PC-3 (cell line): ENCODE results near the gene RAI14. TPM values are rescaled to one million over a fixed set of nuclear protein-coding genes. Genes with fewer than 3 reads are reported as not detected.

Experiments used
- ATAC-seq: fragments of 200-7000 bp; cut with Tn5 transposase; 2 replicates; pipeline ENCODE4 v1.9.1; 2020; ENCODE audit warnings: mild to moderate bottlenecking, moderate library complexity
- Bru-seq: library from RNA; stranded (reverse); fragments of 400-500 nt; gene quantifications from one replicate; lab custom pipeline; 2021; lab: Mats Ljungman, UMichigan
- BruChase-seq, 2 experiments: library from RNA; stranded (reverse); fragments of 400-500 nt; gene quantifications; one replicate each; lab custom pipeline; 2021; lab: Mats Ljungman, UMichigan
- BruUV-seq: library from RNA; stranded (reverse); fragments of 400-500 nt; replicated peaks from 2 replicates; lab custom pipeline; 2021; lab: Mats Ljungman, UMichigan
- CTCF ChIA-PET: fragments of 300-600 bp; sonication (Branson Sonifier 250); formaldehyde crosslinking; loops from one replicate; lab custom pipeline; 2022; ENCODE audit warnings: antibody characterized with exemption; lab: Charles Lee
- POLR2A ChIA-PET: fragments of 300-600 bp; sonication (Branson Sonifier 250); formaldehyde crosslinking; loops from one replicate; lab custom pipeline; 2022; ENCODE audit warnings: antibody characterized with exemption; ENCODE audit not compliant: unreplicated experiment; lab: Charles Lee
- DNase-seq: peaks from one replicate; pipeline ENCODE4 v3.0.0-alpha.2; 2015
- H2AFZ ChIP-seq: fragments of 300-600 bp; sonication (generic); 2 replicates; pipeline ENCODE4 v1.6.0; 2016; ENCODE audit warnings: antibody characterized with exemption, low read length
- H3F3A ChIP-seq: fragments of 300-600 bp; sonication (generic); one replicate; pipeline ENCODE4 v1.6.0; 2017; ENCODE audit warnings: antibody characterized with exemption, low read length, control low read depth, mild to moderate bottlenecking; ENCODE audit not compliant: unreplicated experiment
- H3K27ac ChIP-seq: fragments of 300-600 bp; sonication (generic); 2 replicates; pipeline ENCODE4 v1.5.1; 2016; ENCODE audit warnings: mild to moderate bottlenecking, low read length
- H3K27me3 ChIP-seq: fragments of 300-600 bp; sonication (generic); 2 replicates; pipeline ENCODE4 v1.6.1; 2016; ENCODE audit warnings: low read length, mixed read lengths
- H3K36me3 ChIP-seq: fragments of 300-600 bp; sonication (generic); 2 replicates; pipeline ENCODE4 v1.6.1; 2016; ENCODE audit warnings: low read depth, mixed run types, low read length, mixed read lengths
- H3K4me1 ChIP-seq: fragments of 300-600 bp; sonication (generic); 2 replicates; pipeline ENCODE4 v1.5.1; 2016; ENCODE audit warnings: low read length; ENCODE audit not compliant: insufficient read depth
- H3K4me2 ChIP-seq: fragments of 300-600 bp; sonication (generic); 2 replicates; pipeline ENCODE4 v1.6.0; 2016; ENCODE audit warnings: low read length
- H3K4me3 ChIP-seq: fragments of 300-600 bp; sonication (generic); 2 replicates; pipeline ENCODE4 v1.5.1; 2016; ENCODE audit warnings: mild to moderate bottlenecking, low read length, mixed read lengths
- H3K79me2 ChIP-seq: fragments of 300-600 bp; sonication (generic); 2 replicates; pipeline ENCODE4 v1.6.1; 2017; ENCODE audit warnings: low read length, mixed read lengths
- H3K9ac ChIP-seq: fragments of 300-600 bp; sonication (generic); 2 replicates; pipeline ENCODE4 v1.6.0; 2016; ENCODE audit warnings: mild to moderate bottlenecking, low read length
- H3K9me2 ChIP-seq: fragments of 300-600 bp; sonication (generic); replicated peaks from 2 replicates; pipeline ENCODE4 v1.6.1; 2016; ENCODE audit warnings: mixed run types, low read length, mixed read lengths
- H3K9me3 ChIP-seq: fragments of 300-600 bp; sonication (generic); 2 replicates; pipeline ENCODE4 v1.6.1; 2016; ENCODE audit warnings: low read length, mixed read lengths
- H4K20me1 ChIP-seq: fragments of 300-600 bp; sonication (generic); 2 replicates; pipeline ENCODE4 v1.6.1; 2016; ENCODE audit warnings: low read length, mixed read lengths
- EZH2 ChIP-seq: fragments of 300-600 bp; sonication (generic); IDR thresholded peaks from one replicate; pipeline ENCODE4 v1.6.1; 2017; ENCODE audit warnings: antibody characterized with exemption, mild to moderate bottlenecking, low read length; ENCODE audit not compliant: unreplicated experiment
- EZH2phosphoT487 ChIP-seq: fragments of 300-600 bp; sonication (generic); IDR thresholded peaks from 2 replicates; pipeline ENCODE4 v1.6.1; 2018; ENCODE audit warnings: mild to moderate bottlenecking, antibody characterized with exemption, low read length, borderline replicate concordance
- intact Hi-C: fragments of 100-400 bp; cut with micrococcal nuclease; formaldehyde crosslinking; loops from 2 replicates; pipeline ENCODE4 v1.9.0; 2023
- long read RNA-seq: library from polyadenylated mRNA; unstranded; transcript quantifications from one replicate; pipeline ENCODE4 v2.0.0, GENCODE V29; 2021; ENCODE audit not compliant: unreplicated experiment
- total RNA-seq: library from RNA; depleted of rRNA; stranded (reverse); fragments of >200 nt; gene quantifications from 2 replicates; pipeline ENCODE4 v1.2.3, GENCODE V29; 2014; rRNA removed
- TF ChIP-seq, protein P1 (sequence below): fragments of 300-600 bp; sonication (generic); conservative IDR thresholded peaks from 2 replicates; pipeline ENCODE4 v1.5.1; 2017; ENCODE audit warnings: antibody characterized with exemption, low read depth, mild to moderate bottlenecking, low read length

RAI14 gene
- total RNA-seq: 54.4 and 73.5 TPM in 2 replicates
- percentile 82 among the genes with signal in this experiment for Bru-seq, nascent RNA
- BruChase-seq, experiment 1, labeled RNA remaining after a 6-hour chase: percentile 72 among the genes with signal in this experiment
- percentile 75 among the genes with signal in this experiment for BruChase-seq, experiment 2, labeled RNA remaining after a 2-hour chase
- long read RNA-seq, full-length matches to known transcripts: 39 of 75 reads
- long read RNA-seq, partial matches to known transcripts: 19 of 75 reads
- long read RNA-seq, other reads (novel, unspliced or antisense): 17 of 75 reads

DNA sequence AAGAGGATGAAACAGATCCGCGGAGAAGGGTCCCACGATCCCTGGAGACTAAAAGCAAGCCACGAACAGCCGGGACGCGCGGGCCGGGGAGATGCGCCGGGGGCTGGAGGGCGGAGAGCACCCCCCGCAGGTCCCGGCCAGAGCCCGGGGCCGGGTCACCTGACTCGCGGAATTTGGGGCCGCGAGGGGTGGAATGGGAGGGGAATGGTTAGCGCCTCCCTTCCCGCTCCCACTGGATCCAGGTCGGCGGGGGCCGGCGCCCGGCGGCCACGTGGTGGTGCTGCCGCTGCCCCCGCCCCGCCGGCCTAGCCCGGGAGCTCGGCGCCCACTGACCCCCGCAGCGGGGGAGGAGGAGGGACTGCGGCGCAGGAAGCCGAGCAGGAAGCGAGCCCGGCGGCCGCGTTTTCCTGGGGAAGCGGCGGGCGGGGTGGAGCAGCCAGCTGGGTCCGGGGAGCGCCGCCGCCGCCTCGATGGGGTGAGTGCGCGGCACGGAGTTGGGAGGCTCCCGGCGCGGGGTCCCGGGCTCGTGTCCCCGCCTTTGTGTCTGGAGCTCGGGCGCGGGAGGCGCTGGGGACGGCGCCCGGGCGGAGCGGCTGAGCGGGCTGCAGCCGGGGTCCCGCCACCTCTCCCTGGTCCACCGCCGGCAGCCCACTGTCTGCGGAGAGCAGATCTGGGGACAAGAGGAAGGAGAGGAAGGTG, at the start of gene RAI14:
RAI14 (plus strand) TSS at position 328 of the 699 bp plus-strand sequence. CDS start 30,592 bp downstream, outside the sequence.
- H3K27me3 ChIP-seq: no peaks in the 10 kb centered on the region
- TF ChIP-seq, protein P1, sequence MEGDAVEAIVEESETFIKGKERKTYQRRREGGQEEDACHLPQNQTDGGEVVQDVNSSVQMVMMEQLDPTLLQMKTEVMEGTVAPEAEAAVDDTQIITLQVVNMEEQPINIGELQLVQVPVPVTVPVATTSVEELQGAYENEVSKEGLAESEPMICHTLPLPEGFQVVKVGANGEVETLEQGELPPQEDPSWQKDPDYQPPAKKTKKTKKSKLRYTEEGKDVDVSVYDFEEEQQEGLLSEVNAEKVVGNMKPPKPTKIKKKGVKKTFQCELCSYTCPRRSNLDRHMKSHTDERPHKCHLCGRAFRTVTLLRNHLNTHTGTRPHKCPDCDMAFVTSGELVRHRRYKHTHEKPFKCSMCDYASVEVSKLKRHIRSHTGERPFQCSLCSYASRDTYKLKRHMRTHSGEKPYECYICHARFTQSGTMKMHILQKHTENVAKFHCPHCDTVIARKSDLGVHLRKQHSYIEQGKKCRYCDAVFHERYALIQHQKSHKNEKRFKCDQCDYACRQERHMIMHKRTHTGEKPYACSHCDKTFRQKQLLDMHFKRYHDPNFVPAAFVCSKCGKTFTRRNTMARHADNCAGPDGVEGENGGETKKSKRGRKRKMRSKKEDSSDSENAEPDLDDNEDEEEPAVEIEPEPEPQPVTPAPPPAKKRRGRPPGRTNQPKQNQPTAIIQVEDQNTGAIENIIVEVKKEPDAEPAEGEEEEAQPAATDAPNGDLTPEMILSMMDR: no peak
- no peak for TF ChIP-seq EZH2
- TF ChIP-seq EZH2phosphoT487: no peak
- intact Hi-C loops: loop anchor here (2.0 to 5.0 kb wide), 4 partner anchors 119 to 241 kb away; partner anchors contain the start of gene TTC23L
- peaks cover 15% of the 10 kb centered on the region; the same call in 1 of the 2 replicates for H4K20me1 ChIP-seq
- ChIA-PET POLR2A (interaction anchor here (0.6 to 1.8 kb wide), 3 partner anchors 26 to 70 kb away, joined by 4 to 8 read pairs (median 5); no protein-coding TSS in a partner anchor), CTCF (interaction anchor here (0.6 kb wide), 1 partner anchor 119 kb away, joined by 3 read pairs; no protein-coding TSS in a partner anchor)
- H3K4me3 ChIP-seq: peak within 1 kb of the TSS; percentile 97
- peak within 1 kb of the TSS; percentile 89 for H3K27ac ChIP-seq
- H3K4me2 ChIP-seq: peak within 1 kb of the TSS; percentile 94
- no peaks in the 10 kb centered on the region for H3F3A ChIP-seq
- DNase-seq (peak; percentile 86), ATAC-seq (peak; percentile 71)
- peaks cover 48% of the 10 kb centered on the region for H3K79me2 ChIP-seq
- H2AFZ ChIP-seq: peak within 1 kb of the TSS; percentile 99
- no TSS peak for BruUV-seq
- peak within 1 kb of the TSS; percentile 98 for H3K9ac ChIP-seq
- peaks cover 4% of the 10 kb centered on the region for H3K36me3 ChIP-seq
- no peaks in the 10 kb centered on the region for H3K9me3 ChIP-seq
- H3K4me1 ChIP-seq: peaks cover 37% of the 10 kb centered on the region
- H3K9me2 ChIP-seq: no peaks in the 10 kb centered on the region

DNA sequence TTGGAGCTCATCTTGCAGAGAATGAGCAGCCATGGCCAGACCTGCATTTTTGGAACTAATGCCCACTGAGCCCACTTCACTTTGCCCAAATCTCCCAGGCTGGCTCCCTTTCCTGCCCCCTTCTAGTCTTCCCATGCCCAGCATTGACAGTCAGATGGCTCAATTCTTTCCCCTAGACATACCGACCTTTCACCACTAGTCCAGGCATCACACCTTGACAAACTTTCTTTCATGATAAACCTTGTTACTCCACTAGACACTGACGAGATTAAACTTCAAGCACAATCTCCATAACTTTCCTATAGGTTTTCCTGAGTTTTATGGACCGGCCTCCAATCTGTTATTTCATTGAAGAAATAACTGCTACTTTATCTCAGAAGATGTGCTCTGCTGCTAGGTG, 47.8 kb upstream of the RAI14 start:
- no peaks in the 10 kb centered on the region for H3K9me3 ChIP-seq
- peak overlapping the region; percentile 95 for H3K27ac ChIP-seq
- H3K79me2 ChIP-seq: no peaks in the 10 kb centered on the region
- no peaks in the 10 kb centered on the region for H3K9me2 ChIP-seq
- peak overlapping the region; percentile 43 for H3K9ac ChIP-seq
- peak; percentile 5; the same call in 1 of the 2 replicates for ATAC-seq
- no peaks in the 10 kb centered on the region for H3K27me3 ChIP-seq
- H3K4me1 ChIP-seq: peaks cover 43% of the 10 kb centered on the region
- no peaks in the 10 kb centered on the region for H4K20me1 ChIP-seq
- TF ChIP-seq EZH2 (no peak), EZH2phosphoT487 (no peak)
- TF ChIP-seq, protein P1: no peak
- intact Hi-C loops: loop anchor here (2.0 kb wide), 1 partner anchor 108 kb away; no protein-coding TSS in a partner anchor
- no peak for DNase-seq
- CTCF ChIA-PET: no interaction called here
- BruUV-seq: no TSS peak
- H3K4me2 ChIP-seq: peak overlapping the region; percentile 70
- H3K4me3 ChIP-seq: peak overlapping the region; percentile 6; the same call in 1 of the 2 replicates
- POLR2A ChIA-PET: interaction anchor here (0.6 kb wide), 3 partner anchors 21 to 307 kb away, joined by 3 to 6 read pairs (median 4); partner anchors contain the start of gene RAD1
- H3F3A ChIP-seq: peaks cover 10% of the 10 kb centered on the region
- H3K36me3 ChIP-seq: no peaks in the 10 kb centered on the region
- no peak overlapping the region for H2AFZ ChIP-seq
